ENCODE measurements around the gene TNFRSF19. TPM values are rescaled to one million over a fixed set of nuclear protein-coding genes. Genes with fewer than 3 reads are reported as not detected.

TNFRSF19 gene
- total and polyA plus RNA-seq, 2 of the 8 experiments (the other 6 are each of a cell fraction or from before 2014, with no cell fraction given): 0.50 to 0.95 TPM

DNA sequence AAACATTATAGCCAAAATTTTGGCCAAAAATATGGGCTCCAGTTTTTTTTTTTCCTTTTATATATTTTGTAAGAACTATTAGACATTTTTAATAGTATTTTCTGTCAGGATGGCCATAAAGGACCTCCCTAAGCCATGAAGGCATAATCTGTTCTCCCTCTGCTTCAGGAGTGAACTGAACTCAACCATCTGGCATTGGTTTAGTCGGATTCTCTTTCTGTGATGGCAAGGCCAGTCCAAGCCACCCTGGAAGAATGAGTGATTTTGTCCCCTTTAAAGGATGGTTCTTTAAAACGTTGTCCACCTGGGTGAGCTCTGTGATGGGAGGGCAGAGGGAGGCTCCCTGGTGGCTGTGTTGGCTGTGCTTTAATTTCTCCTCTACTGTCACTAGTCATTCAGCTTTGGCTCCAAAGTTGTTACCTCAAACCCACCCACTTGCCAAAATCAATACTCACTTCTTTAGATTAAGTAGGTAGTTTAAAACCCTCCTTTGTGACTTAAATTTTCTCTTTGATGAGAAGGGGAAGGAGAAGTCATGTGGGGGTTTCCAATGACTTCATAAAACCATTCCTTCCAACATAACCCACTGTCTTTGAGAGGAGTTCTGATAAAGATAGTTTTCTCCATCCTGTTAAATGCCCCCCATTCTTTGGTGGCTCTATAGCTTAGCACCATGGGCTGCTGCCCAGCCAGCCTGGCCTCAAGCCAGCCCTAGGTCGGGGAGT is 4.4 kb downstream of the TNFRSF19 start:
- WGBS, 2 experiments (ENCODE audit: extremely low coverage in 1 of 2, insufficient coverage in 1 of 2, insufficient read length in 1 of 2, insufficient replicate concordance in 2 of 2, low coverage in 1 of 2, low lambda C conversion rate in 2 of 2, missing lambda C conversion rate in 1 of 2): 78% methylated on average over 3 of the region's 3 CpGs; no CpG with 5 or more reads in 1 of the 2 experiments
- Histone ChIP-seq H3K4me2 (ENCODE audit: insufficient read depth in 1 of 2, low read depth in 2 of 2, low read length in 2 of 2) (no peak overlapping the region), H3K9ac (replicated peaks in 1 of 4; ENCODE audit: extremely low read depth in 1 of 4, low read depth in 3 of 4, low read length in 3 of 4) (no peak overlapping the region), H3K18ac (ENCODE audit: extremely low read depth, low read length) (no peak overlapping the region), H3K14ac (ENCODE audit: insufficient read length) (no peak overlapping the region), H2BK120ac (replicated peaks; ENCODE audit: low read depth, low read length) (no peak overlapping the region), H2AK5ac (ENCODE audit: low read depth, low read length) (no peak overlapping the region), H3K79me2 (ENCODE audit: control insufficient read depth in 1 of 2, insufficient read depth in 2 of 2, low read length in 2 of 2) (no peaks in the 10 kb centered on the region), H4K91ac (replicated peaks; ENCODE audit: insufficient read length, low read length) (no peak overlapping the region), H3K27ac (ENCODE audit: low read depth, low read length) (no peak overlapping the region), H2BK5ac (ENCODE audit: low read depth, low read length) (no peak overlapping the region), H3K56ac (replicated peaks; ENCODE audit: insufficient read length, low read depth, low read length) (no peak overlapping the region), H3K27me3 (replicated peaks in 1 of 4; ENCODE audit: control insufficient read depth in 3 of 4, extremely low read depth in 1 of 4, insufficient read depth in 3 of 4, low read length in 3 of 4) (peaks cover 4 to 15% (median 12%) of the 10 kb centered on the region in 4 experiments), H2BK15ac (ENCODE audit: low read length) (no peak overlapping the region), H3K79me1 (ENCODE audit: low read depth, low read length) (no peaks in the 10 kb centered on the region), H2BK20ac (ENCODE audit: low read length) (no peak overlapping the region), H3K9me3 (ENCODE audit: insufficient read depth in 2 of 2, low read depth in 1 of 2, low read length in 1 of 2) (no peaks in the 10 kb centered on the region), H4K5ac (ENCODE audit: insufficient read length, low read depth, low read length) (no peak overlapping the region), H2BK12ac (ENCODE audit: low read depth, low read length) (no peak overlapping the region), H3K23ac (ENCODE audit: insufficient read length) (no peak overlapping the region), H3K4me3 (ENCODE audit: extremely low read depth in 1 of 4, insufficient read depth in 2 of 4, low read depth in 3 of 4, low read length in 4 of 4) (no peak overlapping the region), H3K4ac (replicated peaks; ENCODE audit: insufficient read length, low read depth, low read length) (no peak overlapping the region), H2AFZ (ENCODE audit: low read length) (no peak overlapping the region), H4K8ac (ENCODE audit: extremely low read depth, insufficient read depth, low read length) (no peak overlapping the region), H4K20me1 (replicated peaks in 1 of 2; ENCODE audit: control insufficient read depth in 1 of 2, insufficient read depth in 2 of 2, low read length in 2 of 2) (no peaks in the 10 kb centered on the region), H3K36me3 (ENCODE audit: control insufficient read depth in 2 of 4, insufficient read depth in 4 of 4, low read length in 3 of 4) (no peaks in the 10 kb centered on the region), H3K4me1 (replicated peaks in 1 of 4; ENCODE audit: control insufficient read depth in 3 of 4, insufficient read depth in 4 of 4, low read length in 3 of 4) (peaks cover 0 to 8% (median 4%) of the 10 kb centered on the region in 4 experiments; a peak in 6 of 7 replicates), H3K23me2 (ENCODE audit: low read depth, low read length) (peaks cover 4% of the 10 kb centered on the region; the same call in 1 of the 2 replicates)
- ChIA-PET CTCF (ENCODE audit: partially characterized antibody) (interaction anchor here (0.6 to 1.8 kb wide), 3 partner anchors 9 to 93 kb away, joined by 3 to 6 read pairs (median 3); no protein-coding TSS in a partner anchor), POLR2A (ENCODE audit: partially characterized antibody) (no interaction called here)
- FAIRE-seq: no peak
- no peak for DNase-seq (ENCODE audit: low read depth in 1 of 2, low spot score in 2 of 2)
- no peak for TF ChIP-seq SP2 (IDR thresholded peaks at IDR 0.05; ENCODE audit: low read length)
- no peak for TF ChIP-seq CEBPB (IDR thresholded peaks at IDR 0.05; ENCODE audit: low read depth, low read length)
- no peak for TF ChIP-seq JUN (IDR thresholded peaks at IDR 0.05; ENCODE audit: low read depth, low read length)
- TF ChIP-seq POLR2A (IDR thresholded peaks at IDR 0.05; ENCODE audit: control extremely low read depth in 1 of 2, low read depth in 2 of 2, low read length in 2 of 2): no peak
- TF ChIP-seq, protein P1, sequence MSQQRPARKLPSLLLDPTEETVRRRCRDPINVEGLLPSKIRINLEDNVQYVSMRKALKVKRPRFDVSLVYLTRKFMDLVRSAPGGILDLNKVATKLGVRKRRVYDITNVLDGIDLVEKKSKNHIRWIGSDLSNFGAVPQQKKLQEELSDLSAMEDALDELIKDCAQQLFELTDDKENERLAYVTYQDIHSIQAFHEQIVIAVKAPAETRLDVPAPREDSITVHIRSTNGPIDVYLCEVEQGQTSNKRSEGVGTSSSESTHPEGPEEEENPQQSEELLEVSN (IDR thresholded peaks at IDR 0.05): no peak
- no peak for TF ChIP-seq NRF1 (IDR thresholded peaks at IDR 0.05; ENCODE audit: low read depth, low read length)
- no peak for TF ChIP-seq CREB1 (IDR thresholded peaks at IDR 0.05)
- TF ChIP-seq KDM5A (IDR thresholded peaks at IDR 0.05; ENCODE audit: low read length): no peak
- TF ChIP-seq EGR1 (IDR thresholded peaks at IDR 0.05; ENCODE audit: borderline replicate concordance, low read depth, low read length): no peak
- TF ChIP-seq KDM4A (IDR thresholded peaks at IDR 0.05; ENCODE audit: low read depth, low read length, severe bottlenecking): no peak
- TF ChIP-seq CBX5 (IDR thresholded peaks at IDR 0.05; ENCODE audit: low read depth, low read length): no peak
- TF ChIP-seq, protein P2, sequence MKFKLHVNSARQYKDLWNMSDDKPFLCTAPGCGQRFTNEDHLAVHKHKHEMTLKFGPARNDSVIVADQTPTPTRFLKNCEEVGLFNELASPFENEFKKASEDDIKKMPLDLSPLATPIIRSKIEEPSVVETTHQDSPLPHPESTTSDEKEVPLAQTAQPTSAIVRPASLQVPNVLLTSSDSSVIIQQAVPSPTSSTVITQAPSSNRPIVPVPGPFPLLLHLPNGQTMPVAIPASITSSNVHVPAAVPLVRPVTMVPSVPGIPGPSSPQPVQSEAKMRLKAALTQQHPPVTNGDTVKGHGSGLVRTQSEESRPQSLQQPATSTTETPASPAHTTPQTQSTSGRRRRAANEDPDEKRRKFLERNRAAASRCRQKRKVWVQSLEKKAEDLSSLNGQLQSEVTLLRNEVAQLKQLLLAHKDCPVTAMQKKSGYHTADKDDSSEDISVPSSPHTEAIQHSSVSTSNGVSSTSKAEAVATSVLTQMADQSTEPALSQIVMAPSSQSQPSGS (IDR thresholded peaks at IDR 0.05; ENCODE audit: low read length): no peak
